ENCODE measurements around the gene NLGN2.

Gene NLGN2

GRCh38 chr17:7466639-7467341 is 59.1 kb downstream of the NLGN2 start:
- DNase-seq: no peak

GRCh38 chr17:7467498-7467897 is 59.9 kb downstream of the NLGN2 start:
- no peak for DNase-seq

GRCh38 chr17:7468290-7468689 is 60.6 kb downstream of the NLGN2 start:
- no peak for DNase-seq

GRCh38 chr17:7468804-7469389 is 61.3 kb downstream of the NLGN2 start:
- no peak for DNase-seq

Data from CD4-positive, alpha-beta T cell treated with Interleukin-4 for 4 hours (primary cell).